CD4-positive, alpha-beta T cell treated with Interleukin-17A for 1 hour (primary cell): Measurements from ENCODE around the gene DDX23.

Experiments
- DNase-seq: peaks from one replicate; pipeline ENCODE4 v3.0.0-alpha.2; 2020

DDX23 gene

DNA sequence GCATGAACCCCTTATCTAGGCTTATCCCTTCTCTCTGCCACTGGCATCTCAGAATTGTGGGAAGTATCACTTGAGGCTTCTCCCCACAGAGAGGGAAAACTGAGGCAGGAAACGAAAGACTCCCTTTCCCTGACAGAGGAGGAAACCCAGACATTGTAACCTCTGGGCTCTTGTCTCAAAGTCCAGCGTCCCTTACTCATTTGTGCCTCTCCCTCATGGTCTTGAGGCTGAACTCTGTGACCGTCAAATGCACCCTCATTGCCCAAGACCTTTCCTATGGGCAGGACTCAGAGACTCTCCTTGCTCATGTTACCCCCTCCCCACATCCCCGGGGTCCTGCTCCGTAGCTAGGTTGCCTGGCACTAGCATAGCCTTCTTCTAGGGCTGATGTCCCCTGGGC, 29.8 kb downstream of the DDX23 start:
- DNase-seq = no peak

DNA sequence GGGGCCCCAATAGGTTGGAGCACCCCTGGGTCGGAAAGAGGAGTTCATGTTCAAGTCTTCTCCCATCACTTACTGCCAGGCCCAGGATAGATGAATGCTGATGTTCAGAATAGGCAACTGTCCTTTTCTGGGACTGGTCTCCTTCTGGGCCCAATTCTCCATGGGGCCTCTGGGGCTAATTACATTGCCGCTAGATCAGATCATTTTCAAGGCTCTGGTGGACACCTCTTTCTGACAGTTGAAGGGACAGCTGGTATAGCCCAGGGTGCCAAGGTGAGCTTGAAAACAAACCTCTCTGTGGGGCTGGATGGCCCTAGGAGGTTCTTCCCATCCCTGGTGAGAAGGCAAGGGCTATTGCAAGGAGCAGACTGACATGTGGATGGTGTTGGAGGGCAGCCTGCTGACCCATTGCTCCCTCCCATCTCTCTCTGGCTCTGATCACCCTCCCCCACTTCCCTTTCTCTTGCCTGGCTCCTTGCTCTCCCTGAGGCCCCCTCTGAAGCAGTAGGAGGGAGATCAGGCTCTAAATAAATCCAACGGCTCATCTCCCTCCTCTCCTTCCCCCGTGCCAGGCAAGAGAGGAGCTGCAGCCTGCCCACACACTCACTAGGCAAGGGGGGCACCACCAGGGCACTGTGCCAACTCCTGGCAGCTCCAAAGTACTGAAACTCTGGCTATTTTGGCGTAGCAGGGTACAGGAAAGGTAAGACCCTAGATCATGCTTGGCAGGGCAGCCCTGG, 31.8 kb downstream of the DDX23 start:
- no peak for DNase-seq

GRCh38 chr12:48818831-48819590, 33.0 kb downstream of the DDX23 start:
- DNase-seq = peak; percentile 34

DNA sequence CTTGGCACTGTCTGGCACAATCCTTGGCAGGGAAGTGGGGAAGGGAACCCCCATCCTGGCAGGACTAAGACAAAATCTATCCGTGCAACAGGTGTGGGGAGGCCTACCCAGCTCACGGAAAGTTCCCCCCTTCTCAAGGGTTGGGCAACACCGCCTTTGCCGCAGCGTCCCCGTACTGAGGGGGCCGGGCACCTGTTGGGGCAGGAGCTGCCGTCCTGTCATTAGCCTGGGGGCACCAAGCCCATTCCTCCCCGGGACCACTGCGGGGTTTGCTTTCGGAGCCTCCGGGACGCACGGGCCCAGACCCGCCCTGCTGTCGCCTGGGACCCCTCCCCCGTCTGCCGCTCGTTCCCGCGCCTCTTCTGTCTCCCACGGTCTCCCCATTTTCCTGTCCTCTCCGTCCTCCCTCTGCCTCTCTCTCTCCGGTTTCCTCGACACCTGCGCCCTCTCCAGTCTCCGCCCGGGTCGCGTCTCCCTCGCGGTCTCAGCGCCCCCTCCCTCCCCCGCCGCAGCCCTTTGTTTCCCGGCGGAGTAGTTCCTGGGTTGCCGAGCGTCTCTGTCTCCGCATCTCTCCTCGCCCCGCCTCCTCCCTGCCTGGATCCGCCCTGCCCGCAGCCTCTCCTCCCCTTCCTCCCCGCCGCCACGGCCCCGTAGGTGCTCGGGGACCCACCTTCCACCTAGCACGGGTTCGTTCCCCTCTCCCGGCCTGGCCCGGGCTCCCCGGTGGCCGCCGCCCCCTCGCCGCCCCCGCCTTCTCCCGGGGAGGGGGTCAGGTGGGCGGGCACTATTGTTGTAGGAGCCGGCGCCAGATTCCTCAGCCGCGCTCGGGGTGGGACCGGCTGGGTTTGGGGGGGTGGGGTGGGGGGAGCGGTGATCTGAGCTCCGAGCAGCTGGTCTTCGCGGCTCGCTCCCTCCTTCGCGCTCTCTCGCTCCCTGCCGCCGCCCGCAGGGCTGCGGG, 33.8 kb downstream of the DDX23 start, which contains the start of gene CACNB3:
TSS of gene CACNB3 (plus strand) at position 624 of the 958 bp plus-strand sequence. CDS start 434 bp downstream, outside the sequence.
- peak; percentile 85 for DNase-seq

DNA sequence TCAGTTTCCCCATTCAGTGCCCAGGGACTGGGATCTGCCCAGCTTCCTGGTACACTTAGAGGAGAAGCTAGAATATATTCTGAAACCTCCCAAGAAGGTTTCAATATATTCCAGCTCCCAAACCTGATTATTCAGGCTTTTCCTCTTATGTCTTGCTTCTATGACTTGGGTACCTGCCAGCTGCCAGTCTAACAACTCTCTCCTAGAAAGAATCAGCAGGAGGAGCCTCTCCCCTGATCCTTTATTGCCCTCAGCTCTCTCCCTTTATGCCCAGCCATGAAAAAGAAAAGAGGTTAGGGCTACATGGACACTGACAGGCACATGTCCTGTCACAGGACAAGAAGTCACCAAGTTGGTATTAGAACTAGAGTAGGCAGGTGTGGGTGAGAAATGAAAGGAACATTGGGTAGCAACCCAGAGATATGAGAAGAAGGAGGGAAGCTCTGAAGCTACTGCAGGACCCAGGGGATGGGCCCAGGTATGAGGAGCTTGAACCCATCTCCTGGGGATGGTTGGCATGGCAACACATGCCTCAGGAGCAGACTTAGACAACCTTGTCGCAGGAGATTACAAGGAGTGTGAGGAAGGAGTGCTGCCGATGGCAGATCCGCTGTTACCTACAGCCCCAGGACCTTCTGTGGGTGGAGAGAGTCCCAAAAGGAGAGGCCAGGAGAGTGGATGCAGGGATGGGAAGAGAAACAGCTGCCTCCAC, 35.7 kb downstream of the DDX23 start:
- no peak for DNase-seq

DNA sequence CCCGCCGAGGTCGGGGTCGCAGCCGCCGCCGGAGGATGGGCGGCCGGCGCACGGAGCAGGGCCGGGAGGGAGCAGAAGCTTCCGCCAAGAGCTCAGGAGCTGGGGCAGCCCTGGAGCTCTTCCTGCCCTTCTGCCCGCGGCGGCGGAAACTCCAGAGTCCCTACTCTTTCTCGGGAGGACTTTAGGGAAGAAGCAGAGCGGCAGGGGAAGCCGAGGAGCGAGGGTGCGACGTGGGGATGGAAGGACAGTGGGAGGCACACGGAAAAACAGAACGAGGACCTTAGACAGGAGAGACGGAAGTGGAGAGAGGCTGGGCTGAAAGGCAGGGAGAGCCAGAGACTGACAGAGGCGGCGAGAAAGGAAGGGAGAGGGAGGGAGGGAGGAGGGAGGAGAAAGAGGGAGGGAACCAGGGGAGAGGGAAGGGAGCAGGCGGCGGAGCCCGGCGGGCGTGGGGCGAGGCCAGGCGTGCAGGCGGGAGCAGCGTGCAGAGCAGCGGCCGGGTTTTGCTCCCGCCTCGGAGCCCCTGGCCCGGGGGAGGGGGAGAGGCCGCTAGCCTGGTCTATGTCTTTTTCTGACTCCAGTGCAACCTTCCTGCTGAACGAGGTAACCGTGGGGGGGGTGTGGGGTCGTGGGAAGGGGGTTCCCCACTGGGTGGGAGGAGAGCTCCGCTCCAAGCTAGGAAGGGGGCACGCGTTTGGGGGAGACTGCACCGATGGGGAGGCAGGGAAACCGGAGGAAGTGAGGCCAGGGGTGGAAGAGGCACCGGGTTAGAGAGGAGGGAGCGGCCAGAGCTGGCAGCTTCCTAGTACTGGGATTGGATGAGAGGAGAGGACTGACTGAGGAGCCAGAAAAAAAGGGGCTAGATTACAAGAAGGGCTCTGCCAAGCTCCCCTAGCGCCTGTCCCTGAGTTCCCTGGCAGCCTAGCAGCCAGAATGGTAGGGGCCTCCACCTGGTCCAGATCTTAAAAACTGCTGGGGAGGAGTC, 36.5 kb downstream of the DDX23 start:
- DNase-seq = peak; percentile 29

GRCh38 chr12:48814262-48815125, 37.5 kb downstream of the DDX23 start:
- DNase-seq = peak; percentile 79

GRCh38 chr12:48813465-48814261, 38.3 kb downstream of the DDX23 start:
- no peak for DNase-seq

DNA sequence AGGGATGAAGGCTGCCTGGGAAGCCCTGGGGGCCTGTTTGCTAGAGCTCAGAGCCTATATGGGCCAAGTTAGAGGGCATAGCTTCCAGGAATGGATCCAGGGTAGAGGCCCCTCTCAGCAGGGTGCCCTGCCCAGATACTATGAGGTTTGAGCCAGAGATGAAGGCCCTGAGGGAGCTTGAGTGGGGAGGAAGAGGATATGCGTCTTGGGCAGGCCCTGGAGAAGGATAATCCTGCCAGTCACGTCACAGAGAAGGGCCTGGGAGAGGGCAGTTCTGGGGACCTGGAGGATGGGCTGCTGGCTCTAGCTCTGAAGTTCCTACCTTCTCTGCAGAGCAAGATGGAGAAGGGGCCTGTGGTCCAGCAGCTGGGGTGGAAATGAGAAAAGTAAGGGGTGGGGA, 39.6 kb downstream of the DDX23 start:
- no peak for DNase-seq

GRCh38 chr12:48811437-48812090, 40.4 kb downstream of the DDX23 start:
- no peak for DNase-seq

- DNase-seq = no peak
Measured at GRCh38 chr12:48810903-48811431, 41.0 kb downstream of the DDX23 start.

GRCh38 chr12:48807981-48808380, 44.0 kb downstream of the DDX23 start:
- no peak for DNase-seq

- DNase-seq = no peak
Measured at GRCh38 chr12:48803675-48804074, 48.3 kb downstream of the DDX23 start.

DNA sequence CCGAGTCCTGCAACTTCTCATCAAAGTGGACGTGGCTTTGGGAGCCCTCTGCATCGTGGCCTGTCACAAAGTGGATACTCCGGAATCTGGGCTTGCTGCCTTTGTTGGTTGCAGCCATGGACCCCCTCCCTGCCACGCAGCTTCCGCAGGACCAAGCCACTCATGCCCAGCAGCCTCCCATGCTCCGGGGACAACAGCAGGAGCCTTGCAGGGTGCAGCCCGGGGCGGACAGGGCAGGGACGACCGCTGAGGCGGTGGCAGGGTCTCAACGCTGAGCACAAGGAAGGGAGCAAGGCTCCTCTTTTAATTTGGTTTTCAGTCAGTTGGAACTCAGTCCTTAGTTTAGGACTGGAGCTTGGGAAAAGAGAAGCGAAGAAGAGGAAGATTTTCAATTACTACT, 51.0 kb downstream of the DDX23 start:
- no peak for DNase-seq

DNA sequence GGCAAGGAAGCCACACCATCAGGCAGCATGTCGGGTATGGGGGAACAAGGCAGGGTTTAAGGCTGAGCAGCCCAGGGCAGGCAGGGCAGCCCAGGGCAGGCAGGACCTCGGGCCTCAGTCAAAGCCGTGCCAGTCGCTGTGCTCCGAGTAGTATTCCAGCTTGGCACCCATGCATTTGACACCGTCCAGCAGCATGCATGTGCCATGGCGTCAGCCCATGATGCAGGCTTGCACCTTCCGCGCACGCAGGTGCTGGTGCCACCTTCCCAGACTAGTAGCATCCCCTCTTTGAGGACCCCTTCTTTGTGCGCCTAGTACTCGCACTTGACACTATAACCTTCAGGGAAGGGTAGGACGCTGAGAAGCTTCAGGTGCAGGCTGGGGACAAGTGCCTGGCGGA, 51.5 kb downstream of the DDX23 start:
- no peak for DNase-seq

GRCh38 chr12:48796976-48797375, 55.0 kb downstream of the DDX23 start:
- no peak for DNase-seq

GRCh38 chr12:48795550-48796455, 56.2 kb downstream of the DDX23 start:
- peak; percentile 60 for DNase-seq
